Measurements from ENCODE around the gene TMPRSS4.

TMPRSS4 gene

GRCh38 chr11:118124929-118125535, 48.2 kb downstream of the TMPRSS4 start:
- Histone ChIP-seq H3K4me1 (ENCODE audit: low read length) (no peaks in the 10 kb centered on the region), H3F3A (ENCODE audit: insufficient read depth, low read length) (no peaks in the 10 kb centered on the region), H3K9ac (ENCODE audit: low read length) (no peak overlapping the region), H3K36me3 (replicated peaks; ENCODE audit: insufficient read depth, low read length) (no peaks in the 10 kb centered on the region), H2AFZ (ENCODE audit: low read length) (no peak overlapping the region), H3K4me3 (ENCODE audit: low read length) (no peak overlapping the region), H3K27me3 (replicated peaks; ENCODE audit: insufficient read depth, low read length) (no peaks in the 10 kb centered on the region), H3K9me2 (replicated peaks; ENCODE audit: insufficient read depth, low read length) (no peaks in the 10 kb centered on the region), H4K20me1 (ENCODE audit: insufficient read depth, low read length) (no peaks in the 10 kb centered on the region), H3K9me3 (replicated peaks; ENCODE audit: insufficient read depth, low read length) (no peaks in the 10 kb centered on the region), H3K79me2 (ENCODE audit: low read length) (no peaks in the 10 kb centered on the region), H3K27ac (ENCODE audit: low read length) (no peak overlapping the region), H3K4me2 (ENCODE audit: low read depth, low read length) (no peak overlapping the region)
- no peak for DNase-seq
- TF ChIP-seq EZH2 (optimal IDR thresholded peaks at IDR 0.05; ENCODE audit: low read depth, low read length), result no peak
- no peak for TF ChIP-seq CTCF (IDR thresholded peaks at IDR 0.05; ENCODE audit: low read length)
- no peak for TF ChIP-seq EZH2phosphoT487 (IDR thresholded peaks at IDR 0.05; ENCODE audit: low read length)

- Histone ChIP-seq H3F3A (ENCODE audit: insufficient read depth, low read length) (no peaks in the 10 kb centered on the region), H3K9me2 (replicated peaks; ENCODE audit: insufficient read depth, low read length) (no peaks in the 10 kb centered on the region), H3K36me3 (replicated peaks; ENCODE audit: insufficient read depth, low read length) (no peaks in the 10 kb centered on the region), H3K79me2 (ENCODE audit: low read length) (no peaks in the 10 kb centered on the region), H3K9ac (ENCODE audit: low read length) (no peak overlapping the region), H3K9me3 (replicated peaks; ENCODE audit: insufficient read depth, low read length) (no peaks in the 10 kb centered on the region), H2AFZ (ENCODE audit: low read length) (0 out of 2 replicates have a peak overlapping the region, but pooled peaks have one; percentile 31), H4K20me1 (ENCODE audit: insufficient read depth, low read length) (no peaks in the 10 kb centered on the region), H3K4me1 (ENCODE audit: low read length) (no peaks in the 10 kb centered on the region), H3K4me2 (ENCODE audit: low read depth, low read length) (no peak overlapping the region), H3K27ac (ENCODE audit: low read length) (no peak overlapping the region), H3K4me3 (ENCODE audit: low read length) (no peak overlapping the region), H3K27me3 (replicated peaks; ENCODE audit: insufficient read depth, low read length) (no peaks in the 10 kb centered on the region)
- no peak for DNase-seq
- TF ChIP-seq CTCF (IDR thresholded peaks at IDR 0.05; ENCODE audit: low read length) (no peak), EZH2phosphoT487 (IDR thresholded peaks at IDR 0.05; ENCODE audit: low read length) (no peak), EZH2 (optimal IDR thresholded peaks at IDR 0.05; ENCODE audit: low read depth, low read length) (no peak)
Observed at GRCh38 chr11:118126082-118126838, 49.4 kb downstream of the TMPRSS4 start.

GRCh38 chr11:118128310-118128709, 51.4 kb downstream of the TMPRSS4 start:
- TF ChIP-seq CTCF (IDR thresholded peaks at IDR 0.05; ENCODE audit: low read length), result no peak
- no peak for TF ChIP-seq EZH2phosphoT487 (IDR thresholded peaks at IDR 0.05; ENCODE audit: low read length)
- no peak for TF ChIP-seq EZH2 (optimal IDR thresholded peaks at IDR 0.05; ENCODE audit: low read depth, low read length)
- no peaks in the 10 kb centered on the region for H3K79me2 ChIP-seq (ENCODE audit: low read length)
- H3K4me3 ChIP-seq (ENCODE audit: low read length), result no peak overlapping the region
- no peaks in the 10 kb centered on the region for H3K36me3 ChIP-seq (replicated peaks; ENCODE audit: insufficient read depth, low read length)
- H3K4me1 ChIP-seq (ENCODE audit: low read length), result no peaks in the 10 kb centered on the region
- no peaks in the 10 kb centered on the region for H3K27me3 ChIP-seq (replicated peaks; ENCODE audit: insufficient read depth, low read length)
- DNase-seq, result no peak
- H3K9ac ChIP-seq (ENCODE audit: low read length), result no peak overlapping the region
- no peaks in the 10 kb centered on the region for H3K9me3 ChIP-seq (replicated peaks; ENCODE audit: insufficient read depth, low read length)
- no peaks in the 10 kb centered on the region for H3F3A ChIP-seq (ENCODE audit: insufficient read depth, low read length)
- H4K20me1 ChIP-seq (ENCODE audit: insufficient read depth, low read length), result no peaks in the 10 kb centered on the region
- H2AFZ ChIP-seq (ENCODE audit: low read length), result no peak overlapping the region
- H3K9me2 ChIP-seq (replicated peaks; ENCODE audit: insufficient read depth, low read length), result no peaks in the 10 kb centered on the region
- H3K4me2 ChIP-seq (ENCODE audit: low read depth, low read length), result no peak overlapping the region
- no peak overlapping the region for H3K27ac ChIP-seq (ENCODE audit: low read length)
